ENCODE data around the gene ENG.

DNA sequence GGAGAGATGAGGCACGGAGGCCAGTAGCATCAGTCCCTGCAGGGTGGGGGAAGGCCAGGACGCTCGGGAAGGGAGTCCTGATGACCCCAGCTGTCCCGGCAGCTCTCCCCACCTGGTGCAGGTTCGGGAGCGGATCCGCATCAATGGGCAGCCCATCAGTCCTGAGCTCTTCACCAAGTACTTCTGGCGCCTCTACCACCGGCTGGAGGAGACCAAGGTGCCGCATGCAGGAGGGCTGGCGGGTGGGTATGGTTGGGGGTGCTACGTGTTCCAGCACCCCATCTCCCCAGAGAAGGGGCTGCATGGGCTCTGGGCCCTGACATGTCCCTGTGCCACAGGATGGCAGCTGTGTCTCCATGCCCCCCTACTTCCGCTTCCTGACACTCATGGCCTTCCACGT lies 47.6 kb downstream of the ENG start:
- TF ChIP-seq, protein P1, sequence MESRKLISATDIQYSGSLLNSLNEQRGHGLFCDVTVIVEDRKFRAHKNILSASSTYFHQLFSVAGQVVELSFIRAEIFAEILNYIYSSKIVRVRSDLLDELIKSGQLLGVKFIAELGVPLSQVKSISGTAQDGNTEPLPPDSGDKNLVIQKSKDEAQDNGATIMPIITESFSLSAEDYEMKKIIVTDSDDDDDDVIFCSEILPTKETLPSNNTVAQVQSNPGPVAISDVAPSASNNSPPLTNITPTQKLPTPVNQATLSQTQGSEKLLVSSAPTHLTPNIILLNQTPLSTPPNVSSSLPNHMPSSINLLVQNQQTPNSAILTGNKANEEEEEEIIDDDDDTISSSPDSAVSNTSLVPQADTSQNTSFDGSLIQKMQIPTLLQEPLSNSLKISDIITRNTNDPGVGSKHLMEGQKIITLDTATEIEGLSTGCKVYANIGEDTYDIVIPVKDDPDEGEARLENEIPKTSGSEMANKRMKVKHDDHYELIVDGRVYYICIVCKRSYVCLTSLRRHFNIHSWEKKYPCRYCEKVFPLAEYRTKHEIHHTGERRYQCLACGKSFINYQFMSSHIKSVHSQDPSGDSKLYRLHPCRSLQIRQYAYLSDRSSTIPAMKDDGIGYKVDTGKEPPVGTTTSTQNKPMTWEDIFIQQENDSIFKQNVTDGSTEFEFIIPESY (IDR thresholded peaks at IDR 0.05; ENCODE audit: borderline replicate concordance, low read depth): no peak
- TF ChIP-seq, protein P2, sequence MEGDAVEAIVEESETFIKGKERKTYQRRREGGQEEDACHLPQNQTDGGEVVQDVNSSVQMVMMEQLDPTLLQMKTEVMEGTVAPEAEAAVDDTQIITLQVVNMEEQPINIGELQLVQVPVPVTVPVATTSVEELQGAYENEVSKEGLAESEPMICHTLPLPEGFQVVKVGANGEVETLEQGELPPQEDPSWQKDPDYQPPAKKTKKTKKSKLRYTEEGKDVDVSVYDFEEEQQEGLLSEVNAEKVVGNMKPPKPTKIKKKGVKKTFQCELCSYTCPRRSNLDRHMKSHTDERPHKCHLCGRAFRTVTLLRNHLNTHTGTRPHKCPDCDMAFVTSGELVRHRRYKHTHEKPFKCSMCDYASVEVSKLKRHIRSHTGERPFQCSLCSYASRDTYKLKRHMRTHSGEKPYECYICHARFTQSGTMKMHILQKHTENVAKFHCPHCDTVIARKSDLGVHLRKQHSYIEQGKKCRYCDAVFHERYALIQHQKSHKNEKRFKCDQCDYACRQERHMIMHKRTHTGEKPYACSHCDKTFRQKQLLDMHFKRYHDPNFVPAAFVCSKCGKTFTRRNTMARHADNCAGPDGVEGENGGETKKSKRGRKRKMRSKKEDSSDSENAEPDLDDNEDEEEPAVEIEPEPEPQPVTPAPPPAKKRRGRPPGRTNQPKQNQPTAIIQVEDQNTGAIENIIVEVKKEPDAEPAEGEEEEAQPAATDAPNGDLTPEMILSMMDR (IDR thresholded peaks at IDR 0.05): no peak

Data from SK-N-SH (cell line).